GM21526 (cell line): ENCODE results near the gene NUAK2.
A peak's percentile ranks its signal among the peaks of the same experiment; 100 is the strongest.
"Not testable (repeated sequence)": the region's sequence is repeated elsewhere in the genome, so short reads cannot be mapped to it uniquely, and the experiment has no call there.

ENCODE experiments used
- ATAC-seq: cut with Tn5 transposase; IDR thresholded peaks from one replicate; pipeline ENCODE4 v1.9.1; 2021; ENCODE audit warnings: moderate library complexity; ENCODE audit not compliant: unreplicated experiment, low FRiP score

The NUAK2 gene

GRCh38 chr1:205300149-205300548 is 21.4 kb downstream of the NUAK2 start:
- no peak for ATAC-seq

- ATAC-seq, result no peak
These were observed 23.2 kb downstream of the NUAK2 start for GRCh38 chr1:205298191-205298994.

GRCh38 chr1:205297546-205298177 is 23.9 kb downstream of the NUAK2 start:
- ATAC-seq, result not testable (repeated sequence)

DNA sequence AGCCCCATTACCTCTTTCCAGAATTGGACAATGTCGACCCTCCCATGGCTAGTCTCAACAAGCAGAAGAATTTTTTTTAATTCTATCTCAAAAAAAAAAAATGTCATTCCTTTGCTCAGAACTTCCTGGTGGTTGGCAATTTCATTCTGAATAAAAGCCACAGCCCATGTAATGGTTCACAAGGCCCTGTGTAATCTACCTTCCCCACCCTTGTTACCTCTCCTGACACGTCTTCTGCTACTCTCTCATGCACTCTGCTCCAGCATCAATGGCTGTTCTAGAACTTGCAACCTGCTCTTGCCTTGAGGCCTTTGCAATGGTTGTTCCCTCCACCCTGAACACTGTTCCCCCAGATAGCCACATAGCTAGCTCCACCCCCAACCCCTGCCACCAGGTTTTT is 25.4 kb downstream of the NUAK2 start:
- ATAC-seq, result no peak

DNA sequence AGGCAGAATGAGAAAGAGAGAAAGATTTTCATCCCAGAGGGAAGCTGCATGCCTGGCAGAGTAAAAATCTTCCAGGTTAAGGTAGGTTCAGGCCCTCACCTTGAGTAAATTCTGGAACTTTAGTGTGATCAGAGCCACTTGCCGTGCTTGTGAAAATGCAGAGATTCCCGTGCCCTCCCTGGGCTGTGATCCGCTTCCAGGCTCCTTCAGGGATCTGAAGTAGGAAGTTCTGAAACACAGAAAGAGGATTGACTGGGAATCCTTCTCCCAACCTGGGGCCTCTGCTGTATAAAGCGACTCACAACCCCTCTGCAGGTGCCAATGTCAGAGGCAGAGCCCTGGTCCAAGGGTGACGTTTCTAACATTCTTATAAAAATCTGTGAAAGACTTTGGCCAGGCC is 26.6 kb downstream of the NUAK2 start:
- ATAC-seq, result no peak

GRCh38 chr1:205294175-205294917 is 27.2 kb downstream of the NUAK2 start:
- no peak for ATAC-seq

- ATAC-seq, result no peak
These were observed 28.0 kb downstream of the NUAK2 start for GRCh38 chr1:205293350-205294074.

- no peak for ATAC-seq
These were observed 29.9 kb downstream of the NUAK2 start for GRCh38 chr1:205291596-205291995.

- peak; percentile 83 for ATAC-seq
These were observed 33.6 kb downstream of the NUAK2 start for GRCh38 chr1:205287767-205288559.

DNA sequence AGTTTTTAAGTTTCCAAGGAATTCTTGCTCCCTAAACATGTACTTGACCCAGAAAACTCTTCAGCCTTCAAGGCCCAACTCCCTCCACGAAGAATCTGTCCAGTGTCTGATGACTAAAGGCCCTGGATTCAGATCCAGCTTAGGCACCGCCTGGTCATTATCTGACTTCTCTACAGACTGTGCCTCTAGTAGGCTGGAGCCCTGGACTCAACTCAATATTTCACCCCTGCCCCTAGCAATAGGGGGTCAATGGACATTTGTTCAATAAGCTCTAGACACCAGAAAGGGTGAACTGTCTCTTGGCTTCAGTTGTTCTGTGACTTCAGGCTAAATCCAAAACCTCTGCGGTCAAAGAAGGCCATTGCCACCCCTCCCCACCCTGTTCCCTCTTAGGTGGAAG is 34.5 kb downstream of the NUAK2 start:
- no peak for ATAC-seq

DNA sequence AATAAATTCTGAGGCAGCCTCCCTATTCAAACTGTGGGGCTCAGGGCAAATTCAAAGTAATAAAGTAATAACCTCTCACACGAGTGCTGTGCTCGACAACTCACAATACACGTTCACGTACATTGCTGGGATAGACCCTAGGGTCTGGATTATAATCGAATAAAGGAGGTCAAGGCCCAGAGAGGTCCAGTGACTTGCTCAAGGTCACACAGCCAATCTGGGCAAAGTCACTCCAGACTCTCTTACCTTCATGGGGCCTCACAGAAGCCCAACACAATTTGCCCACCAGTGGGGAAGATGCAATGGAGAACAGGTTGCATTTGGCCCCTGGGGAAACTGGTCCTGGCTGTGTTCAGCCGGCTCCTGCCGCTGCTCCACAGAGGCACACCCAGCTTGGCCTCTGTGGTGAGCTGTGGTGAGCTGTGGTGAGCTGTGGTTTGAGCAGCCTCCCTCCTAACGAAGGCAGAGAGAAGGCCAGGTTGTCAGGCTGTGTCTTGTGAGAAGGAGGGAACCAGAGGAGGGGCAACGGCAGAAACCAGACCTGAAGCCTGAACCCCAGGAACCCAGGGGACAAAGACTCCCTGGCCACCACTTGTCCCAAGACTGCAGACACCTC is 35.1 kb downstream of the NUAK2 start:
- no peak for ATAC-seq

GRCh38 chr1:205285381-205286101 is 36.0 kb downstream of the NUAK2 start:
- no peak for ATAC-seq

DNA sequence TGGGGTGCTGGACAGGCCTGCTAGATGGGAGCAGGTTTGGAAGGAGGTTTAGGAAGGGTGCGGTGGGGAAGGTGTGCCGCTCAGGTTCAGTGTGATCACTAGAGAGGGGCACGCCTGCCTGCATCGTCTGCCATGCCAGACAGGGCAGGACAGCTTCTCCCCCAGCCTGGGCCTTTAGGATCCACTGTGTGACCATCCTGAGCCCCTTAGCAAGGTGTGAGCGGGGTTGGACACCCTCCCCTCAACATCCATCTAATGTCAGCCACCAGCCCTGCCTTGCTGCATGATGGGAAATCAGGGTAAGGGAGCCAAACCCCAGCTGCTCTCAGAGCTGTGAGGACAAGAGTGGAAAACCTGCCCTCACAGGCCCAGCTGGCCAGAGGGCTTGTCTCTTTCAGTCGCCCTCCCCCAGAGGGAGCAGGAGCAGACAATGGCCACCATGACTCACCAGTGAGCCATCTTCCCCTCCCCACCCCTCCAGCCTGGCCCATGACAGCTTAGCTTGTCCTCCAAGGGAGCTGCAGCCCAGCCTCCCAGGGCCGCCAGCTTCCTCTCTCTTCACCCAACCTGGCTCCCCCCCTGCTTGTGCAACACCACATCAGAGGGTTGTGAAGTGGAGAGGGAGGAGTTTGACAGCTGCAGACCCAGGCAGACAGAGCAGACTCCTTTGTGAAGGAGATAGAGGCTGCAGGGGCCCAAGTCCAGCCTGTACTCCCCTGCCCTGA is 37.0 kb downstream of the NUAK2 start:
- ATAC-seq, result no peak

DNA sequence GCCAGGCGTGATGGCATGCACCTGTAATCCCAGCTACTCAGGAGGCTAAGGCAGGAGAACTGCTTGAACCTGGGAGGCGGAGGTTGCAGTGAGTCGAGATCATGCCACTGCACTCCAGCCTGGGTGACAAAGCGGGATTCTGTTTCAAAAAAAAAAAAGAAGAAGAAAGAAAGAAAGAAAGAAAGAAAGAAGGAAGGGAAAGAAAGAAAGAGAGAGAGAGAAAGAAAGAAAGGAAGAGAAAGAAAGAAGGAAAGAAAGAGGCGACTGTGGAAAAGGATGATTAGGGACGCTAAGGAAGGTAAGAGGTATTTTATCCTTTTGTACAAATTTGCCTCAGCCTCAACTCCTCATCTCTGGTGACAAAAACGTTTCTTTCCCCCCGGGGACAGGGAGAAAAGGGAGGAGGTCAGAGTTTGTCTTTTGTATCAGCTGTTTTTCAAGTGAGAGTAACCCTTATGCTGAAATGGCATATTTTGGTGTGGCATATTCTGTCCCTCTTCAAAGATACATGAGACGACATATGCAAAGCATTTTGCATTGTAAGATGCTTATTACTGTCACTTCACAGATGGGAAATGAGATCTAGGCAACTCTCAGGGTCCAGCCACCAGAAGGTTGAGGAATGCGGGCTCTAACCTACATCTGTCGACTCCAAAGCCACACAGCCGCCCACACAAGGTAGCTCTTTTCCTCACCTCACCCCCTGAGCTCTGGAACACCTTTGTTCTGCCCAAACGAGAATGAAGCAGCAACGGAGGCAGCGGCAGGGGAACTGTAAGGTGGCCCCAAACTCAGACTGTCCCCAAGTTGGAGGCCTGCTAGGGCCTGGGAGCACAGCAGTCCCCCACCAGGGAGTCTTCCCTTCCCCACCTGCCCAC is 38.0 kb downstream of the NUAK2 start:
- ATAC-seq, result no peak

GRCh38 chr1:205280666-205281395 is 40.7 kb downstream of the NUAK2 start:
- not testable (repeated sequence) for ATAC-seq

DNA sequence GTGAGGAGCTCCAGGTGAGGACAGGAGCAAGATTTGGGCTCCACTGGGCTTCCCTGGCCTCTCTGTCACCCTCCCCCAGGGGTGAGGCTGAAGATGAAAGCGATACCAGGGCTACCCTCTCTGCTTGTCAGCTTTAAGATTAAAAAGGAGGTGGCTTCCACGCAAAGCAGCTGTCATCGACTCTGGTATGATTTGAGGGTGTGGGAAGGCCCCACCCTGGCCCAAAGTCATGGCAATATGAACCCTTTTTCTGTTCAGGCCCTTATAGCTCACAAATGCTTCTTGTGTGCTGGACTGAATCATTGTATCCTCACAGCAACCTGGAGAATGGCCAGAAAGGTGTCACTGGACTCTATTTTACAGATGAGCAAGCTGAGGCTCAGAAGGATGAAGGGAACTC is 41.6 kb downstream of the NUAK2 start:
- ATAC-seq, result no peak

DNA sequence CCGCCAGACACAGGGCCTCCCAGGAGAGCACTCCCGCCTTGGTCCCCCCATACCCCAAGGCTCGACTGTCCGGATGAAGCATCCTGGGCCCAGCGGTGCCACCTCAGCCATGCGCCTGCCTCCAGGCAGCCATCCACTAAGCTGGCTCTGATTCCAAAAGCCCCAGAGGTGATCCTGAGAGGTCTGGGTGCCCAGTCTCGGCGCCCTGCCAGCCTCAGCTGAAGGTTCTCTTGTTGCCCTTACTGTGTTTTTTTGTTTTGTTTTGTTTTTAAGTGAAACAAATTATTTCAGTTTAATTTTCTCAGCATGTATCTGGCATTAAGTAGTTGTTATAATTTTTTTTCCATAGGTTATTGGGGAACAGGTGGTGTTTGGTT is 44.9 kb downstream of the NUAK2 start:
- no peak for ATAC-seq
